ENCODE results near the gene CDK5R2. TPM values are rescaled to one million over a fixed set of nuclear protein-coding genes. Genes with fewer than 3 reads are reported as not detected.

CDK5R2 gene
- total RNA-seq, 1 donor from 2014 or later = not detected

DNA sequence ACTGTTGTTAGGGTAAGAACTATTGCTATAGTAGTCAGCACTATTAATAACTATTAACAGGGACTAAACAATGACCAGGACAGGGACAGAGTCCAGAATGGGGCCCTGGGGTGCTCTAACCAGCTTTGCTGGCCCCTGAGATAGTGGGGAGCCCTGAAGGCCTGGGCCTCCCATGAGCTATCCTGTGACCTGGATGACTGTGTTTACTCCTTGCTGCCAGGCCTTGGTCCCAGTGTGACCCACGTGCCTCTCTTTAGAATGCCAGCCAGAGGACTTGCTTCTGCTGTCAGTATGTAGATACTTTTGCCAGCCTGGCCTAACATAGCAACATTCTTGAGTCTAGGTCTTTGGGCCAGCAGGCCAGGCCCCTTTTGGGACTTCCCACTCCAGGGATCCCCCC is 11.4 kb downstream of the CDK5R2 start:
- no peak overlapping the region for H3K27ac Mint-ChIP-seq
- H3K4me1 Mint-ChIP-seq (ENCODE audit: low read depth) = no peaks in the 10 kb centered on the region
- no peak for DNase-seq (ENCODE audit: low spot score)
- no peaks in the 10 kb centered on the region for H3K9me3 Mint-ChIP-seq
- no peak overlapping the region for H3K4me3 Mint-ChIP-seq (ENCODE audit: low read depth)
- intact Hi-C loops (cut with micrococcal nuclease) = no loop called here
- peaks cover 42% of the 10 kb centered on the region for H3K27me3 Mint-ChIP-seq (ENCODE audit: low read depth)
- H3K36me3 Mint-ChIP-seq (ENCODE audit: low read depth) = no peaks in the 10 kb centered on the region

DNA sequence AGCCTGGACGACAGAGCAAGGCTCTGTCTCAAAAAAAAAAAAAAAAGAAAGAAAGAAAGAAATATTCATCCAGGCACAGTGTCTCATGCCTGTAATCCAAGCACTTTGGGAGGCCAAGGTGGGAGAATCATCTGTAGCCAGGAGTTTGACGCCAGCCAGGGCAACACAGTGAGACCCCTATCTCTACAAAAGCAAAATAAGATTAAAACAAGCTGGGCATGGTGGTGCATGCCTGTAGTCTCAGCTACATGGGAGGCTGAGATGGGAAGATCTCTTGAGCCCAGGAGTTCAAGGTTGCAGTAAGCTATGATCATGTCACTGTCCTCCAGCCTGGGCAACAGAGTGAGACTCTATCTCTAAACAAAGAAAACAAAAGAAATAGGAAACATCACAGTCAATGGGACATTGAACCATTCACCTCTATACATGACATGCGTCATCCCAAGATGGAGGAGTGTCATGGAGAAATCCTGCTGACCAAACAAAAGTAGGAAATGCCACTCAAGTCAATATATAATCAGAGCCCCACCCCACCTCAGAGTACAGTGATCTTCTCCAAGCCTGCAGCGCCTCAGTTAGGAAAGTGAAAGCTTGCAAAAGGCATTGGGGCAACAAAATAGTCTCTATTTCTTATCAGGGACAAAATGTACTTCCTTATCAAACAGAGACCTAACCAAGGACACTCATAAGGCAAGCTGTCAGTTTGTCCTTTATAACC is 15.8 kb downstream of the CDK5R2 start:
- Mint-ChIP-seq H3K9me3 (no peaks in the 10 kb centered on the region), H3K4me3 (ENCODE audit: low read depth) (no peak overlapping the region), H3K4me1 (ENCODE audit: low read depth) (peaks cover 2% of the 10 kb centered on the region), H3K27me3 (ENCODE audit: low read depth) (peaks cover 52% of the 10 kb centered on the region), H3K27ac (no peak overlapping the region), H3K36me3 (ENCODE audit: low read depth) (no peaks in the 10 kb centered on the region)
- intact Hi-C loops (cut with micrococcal nuclease) = no loop called here
- DNase-seq (ENCODE audit: low spot score) = no peak

DNA sequence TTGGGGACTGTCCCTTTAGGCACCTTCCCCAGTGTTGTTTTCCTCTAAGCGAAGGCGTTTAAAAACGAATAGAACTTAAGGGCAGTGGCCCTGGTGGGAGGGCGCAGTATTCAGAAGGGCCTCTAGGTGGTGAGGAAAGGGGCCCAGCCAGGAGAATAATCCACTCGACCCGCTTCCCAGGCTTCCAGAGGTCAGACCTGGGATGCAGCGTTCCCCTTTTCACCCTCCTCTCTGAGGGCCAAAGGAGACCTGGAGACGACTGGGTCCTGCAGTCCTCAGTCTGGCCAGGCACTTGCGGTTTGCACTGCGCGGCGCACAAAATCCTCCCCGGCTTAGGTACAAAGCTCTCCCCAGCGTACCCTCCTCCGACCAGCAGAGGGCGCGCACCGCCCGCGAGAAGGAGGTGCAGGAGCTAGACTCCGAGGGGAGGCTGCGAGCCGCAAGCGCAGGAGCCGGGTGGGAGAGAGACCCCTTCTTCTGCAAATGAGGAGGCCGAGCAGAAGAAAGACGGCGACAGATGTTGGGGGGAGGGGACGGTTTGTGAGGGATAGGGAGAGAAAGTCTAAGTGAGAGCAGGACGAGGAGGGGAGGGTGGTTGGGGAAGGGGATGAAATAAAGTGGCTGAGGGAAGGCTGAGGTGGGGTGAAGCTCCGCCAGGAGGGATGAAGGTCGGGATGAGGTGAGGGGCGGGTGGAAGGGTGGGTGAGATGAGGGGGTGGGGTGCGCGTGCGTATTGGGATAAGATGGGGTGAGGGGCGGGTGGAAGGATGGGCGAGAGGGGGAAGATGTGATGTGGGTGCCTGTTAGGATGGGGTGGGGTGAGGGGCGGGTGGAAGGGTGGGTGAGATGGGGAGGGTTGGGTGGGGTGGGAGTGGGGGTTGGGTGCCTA is 20.6 kb downstream of the CDK5R2 start:
- peaks cover 65% of the 10 kb centered on the region for H3K27me3 Mint-ChIP-seq (ENCODE audit: low read depth)
- H3K36me3 Mint-ChIP-seq (ENCODE audit: low read depth) = no peaks in the 10 kb centered on the region
- intact Hi-C loops (cut with micrococcal nuclease) = loop anchor here (2.0 to 10.0 kb wide), 3 partner anchors 23 to 195 kb away; partner anchors contain the start of gene CYP27A1
- peaks cover 9% of the 10 kb centered on the region for H3K4me1 Mint-ChIP-seq (ENCODE audit: low read depth)
- H3K9me3 Mint-ChIP-seq = no peaks in the 10 kb centered on the region
- peak; percentile 76 for DNase-seq (ENCODE audit: low spot score)
- peak overlapping the region; percentile 28 for H3K27ac Mint-ChIP-seq
- no peak overlapping the region for H3K4me3 Mint-ChIP-seq (ENCODE audit: low read depth)

DNA sequence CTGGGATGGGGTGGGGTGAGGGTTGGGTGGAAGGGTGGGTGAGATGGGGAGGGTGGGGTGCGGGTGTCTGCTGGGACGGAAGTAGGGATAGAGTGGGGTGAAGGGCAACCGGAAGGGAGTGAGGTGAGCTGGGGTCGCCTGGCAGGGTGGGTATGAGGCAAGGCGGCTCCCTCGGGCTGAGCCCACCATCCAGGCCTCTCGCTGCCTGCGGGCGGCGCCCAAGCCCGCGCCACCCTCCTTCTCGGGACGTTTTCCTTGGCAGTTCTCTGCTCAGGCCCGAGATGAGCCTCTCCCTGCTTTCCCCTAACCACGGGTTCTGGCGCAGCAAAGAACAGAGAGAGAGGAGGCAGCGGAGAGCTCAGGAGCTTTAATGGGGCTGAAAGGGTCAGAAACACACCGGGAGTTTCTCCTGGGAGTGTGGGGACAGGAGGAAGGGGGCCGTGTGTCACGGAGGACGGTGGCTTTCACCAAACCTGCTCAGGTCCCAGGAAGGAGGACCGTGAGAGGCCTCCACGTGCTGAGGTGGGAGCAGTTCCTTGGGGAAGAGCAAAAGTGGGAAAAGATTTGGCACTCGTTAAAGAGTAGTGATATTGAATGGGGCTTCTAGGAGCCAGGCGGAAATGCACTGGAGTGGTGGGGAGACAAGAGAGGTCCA is 21.4 kb downstream of the CDK5R2 start:
- no peaks in the 10 kb centered on the region for H3K36me3 Mint-ChIP-seq (ENCODE audit: low read depth)
- peaks cover 9% of the 10 kb centered on the region for H3K4me1 Mint-ChIP-seq (ENCODE audit: low read depth)
- no peak overlapping the region for H3K4me3 Mint-ChIP-seq (ENCODE audit: low read depth)
- peak overlapping the region; percentile 28 for H3K27ac Mint-ChIP-seq
- peaks cover 63% of the 10 kb centered on the region for H3K27me3 Mint-ChIP-seq (ENCODE audit: low read depth)
- DNase-seq (ENCODE audit: low spot score) = no peak
- intact Hi-C loops (cut with micrococcal nuclease) = loop anchor here (1.0 to 10.0 kb wide), 4 partner anchors 22 to 196 kb away; partner anchors contain the start of genes CDK5R2 and CYP27A1
- H3K9me3 Mint-ChIP-seq = no peaks in the 10 kb centered on the region

DNA sequence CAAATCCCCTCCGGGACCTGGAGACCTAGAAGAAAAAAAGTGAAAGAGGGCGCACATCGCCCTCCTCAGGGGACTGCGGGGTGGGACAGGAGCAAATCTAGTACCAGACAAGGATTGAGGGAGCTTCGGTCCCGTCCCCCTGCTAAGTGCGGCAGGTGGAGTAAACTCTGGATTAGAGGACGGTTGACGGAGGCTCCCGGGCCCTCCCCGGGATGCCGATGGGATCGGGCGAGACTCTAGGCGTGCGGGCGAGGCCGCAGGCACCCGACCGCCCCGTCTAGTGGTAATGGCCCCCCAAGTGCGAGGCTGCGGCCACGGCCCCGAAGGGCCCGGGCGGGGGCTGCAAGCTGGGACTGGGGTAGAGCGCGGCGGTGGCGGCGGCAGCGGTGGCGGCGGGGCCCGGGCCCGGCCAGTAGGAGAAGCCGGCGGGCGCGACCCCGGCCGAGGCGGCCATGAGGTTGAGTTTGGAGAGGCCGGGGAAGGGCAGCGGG is 22.0 kb downstream of the CDK5R2 start:
- no peaks in the 10 kb centered on the region for H3K9me3 Mint-ChIP-seq
- peaks cover 63% of the 10 kb centered on the region for H3K27me3 Mint-ChIP-seq (ENCODE audit: low read depth)
- H3K4me3 Mint-ChIP-seq (ENCODE audit: low read depth) = no peak overlapping the region
- no peaks in the 10 kb centered on the region for H3K36me3 Mint-ChIP-seq (ENCODE audit: low read depth)
- H3K4me1 Mint-ChIP-seq (ENCODE audit: low read depth) = peaks cover 9% of the 10 kb centered on the region
- peak overlapping the region; percentile 28 for H3K27ac Mint-ChIP-seq
- no peak for DNase-seq (ENCODE audit: low spot score)
- intact Hi-C loops (cut with micrococcal nuclease) = loop anchor here (1.0 to 10.0 kb wide), 4 partner anchors 21 to 197 kb away; partner anchors contain the start of genes CDK5R2 and CYP27A1

DNA sequence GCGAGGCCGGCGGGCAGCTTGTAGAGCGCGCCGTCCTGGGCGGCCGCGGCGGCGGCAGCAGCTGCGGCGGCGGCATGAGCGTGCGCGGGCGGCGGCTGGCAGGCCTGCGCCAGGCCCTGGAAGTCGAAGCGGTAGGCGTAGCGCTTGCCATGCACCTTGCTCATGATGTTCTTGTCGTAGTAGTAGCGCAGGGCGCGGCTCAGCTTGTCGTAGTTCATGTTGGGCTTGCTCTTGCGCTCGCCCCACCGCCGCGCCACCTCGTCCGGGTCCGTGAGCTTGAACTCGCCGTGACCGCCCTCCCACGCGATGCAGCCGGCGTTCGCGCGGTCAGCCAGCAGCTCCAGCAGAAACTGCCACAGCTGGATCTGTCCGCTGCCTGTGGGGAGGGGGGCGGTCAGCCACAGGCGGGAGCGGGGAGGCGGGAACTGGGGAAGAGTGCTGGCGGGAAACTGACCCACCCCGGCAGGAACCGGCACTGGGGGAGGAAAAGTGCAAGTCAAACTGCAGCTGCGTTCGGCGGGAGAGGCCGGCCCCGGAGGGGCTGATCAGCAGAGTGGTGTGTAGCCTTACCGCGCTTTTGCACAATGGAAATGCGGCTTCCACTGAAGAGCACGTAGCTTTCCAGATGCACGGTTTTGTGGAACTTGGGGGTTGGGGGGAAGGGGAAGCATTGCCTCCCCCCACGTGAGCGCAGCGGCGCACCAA is 22.6 kb downstream of the CDK5R2 start:
- Mint-ChIP-seq H3K9me3 (no peaks in the 10 kb centered on the region), H3K4me1 (ENCODE audit: low read depth) (peaks cover 9% of the 10 kb centered on the region), H3K4me3 (ENCODE audit: low read depth) (no peak overlapping the region), H3K27ac (no peak overlapping the region), H3K27me3 (ENCODE audit: low read depth) (peaks cover 64% of the 10 kb centered on the region), H3K36me3 (ENCODE audit: low read depth) (no peaks in the 10 kb centered on the region)
- intact Hi-C loops (cut with micrococcal nuclease) = loop anchor here (1.0 to 10.0 kb wide), 5 partner anchors 21 to 197 kb away; partner anchors contain the start of genes CDK5R2 and CYP27A1
- DNase-seq (ENCODE audit: low spot score) = no peak

DNA sequence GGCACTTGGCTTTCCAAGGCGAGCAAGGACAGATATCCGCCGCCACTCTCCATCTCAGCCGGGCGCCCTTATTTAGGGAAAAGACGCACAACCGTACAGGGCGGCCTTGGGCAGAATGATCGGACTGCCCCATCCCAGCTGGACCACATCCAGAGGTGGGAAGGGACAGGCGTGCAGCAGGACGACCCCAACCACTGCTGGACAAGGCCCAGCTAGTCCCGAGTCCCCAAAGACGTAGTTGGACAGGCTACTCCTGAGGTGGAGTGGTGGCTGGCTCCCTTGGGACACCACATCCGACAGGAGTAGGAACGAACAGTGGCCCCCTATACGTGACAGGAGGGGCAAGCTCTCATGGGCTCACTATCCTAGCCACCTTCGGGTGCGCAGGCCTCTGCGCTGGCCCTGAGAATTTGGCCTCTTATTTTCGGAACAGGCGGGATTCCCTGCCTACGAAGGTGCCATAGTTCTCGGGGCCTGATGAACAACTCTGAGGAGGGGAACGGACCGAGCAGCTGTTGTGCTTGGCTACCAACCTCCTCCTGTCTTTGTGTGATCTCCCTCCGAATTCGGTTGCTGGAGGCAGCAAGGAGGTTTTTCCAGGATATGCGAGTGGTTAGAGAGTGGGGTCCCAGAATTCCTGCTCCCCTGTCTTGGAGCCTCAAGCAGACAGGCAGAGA is 23.3 kb downstream of the CDK5R2 start:
- no peak overlapping the region for H3K4me3 Mint-ChIP-seq (ENCODE audit: low read depth)
- peaks cover 65% of the 10 kb centered on the region for H3K27me3 Mint-ChIP-seq (ENCODE audit: low read depth)
- no peaks in the 10 kb centered on the region for H3K36me3 Mint-ChIP-seq (ENCODE audit: low read depth)
- no peak overlapping the region for H3K27ac Mint-ChIP-seq
- H3K4me1 Mint-ChIP-seq (ENCODE audit: low read depth) = peaks cover 9% of the 10 kb centered on the region
- intact Hi-C loops (cut with micrococcal nuclease) = loop anchor here (2.0 to 10.0 kb wide), 2 partner anchors 76 to 198 kb away; partner anchors contain the start of gene CYP27A1
- H3K9me3 Mint-ChIP-seq = no peaks in the 10 kb centered on the region
- DNase-seq (ENCODE audit: low spot score) = no peak

DNA sequence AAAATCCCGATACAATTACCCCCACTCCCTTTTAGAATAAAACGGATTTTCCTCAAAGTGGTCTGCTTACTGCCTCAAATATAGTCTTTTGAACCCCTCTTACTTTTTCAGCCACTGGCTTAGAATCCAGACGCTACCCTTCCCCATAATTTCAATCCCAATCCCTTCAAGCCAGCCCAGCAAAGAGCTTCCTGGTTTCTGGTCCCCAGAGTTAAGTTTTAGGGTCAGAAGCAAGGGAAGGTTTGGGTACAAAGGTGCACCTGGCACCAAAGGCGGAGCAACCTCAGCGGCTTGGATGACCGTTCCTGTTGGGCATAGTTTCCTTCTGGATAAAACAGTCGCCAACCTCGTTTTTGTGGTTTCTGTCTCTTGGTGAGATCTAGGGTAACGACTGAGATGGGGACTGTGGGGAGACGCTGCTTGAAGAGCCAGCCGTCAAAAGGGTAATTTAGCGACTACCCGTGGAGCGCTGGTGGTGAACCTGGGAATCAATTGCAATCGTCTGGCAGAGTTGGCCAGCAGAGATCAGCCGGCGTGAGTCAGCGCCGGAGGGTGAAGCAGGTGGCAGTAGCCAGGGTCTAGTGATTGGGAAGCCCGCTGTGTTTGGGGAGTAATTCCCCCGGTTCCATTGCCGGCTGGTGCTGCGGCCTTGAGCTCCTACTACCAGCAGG is 23.9 kb downstream of the CDK5R2 start:
- peaks cover 64% of the 10 kb centered on the region for H3K27me3 Mint-ChIP-seq (ENCODE audit: low read depth)
- H3K27ac Mint-ChIP-seq = no peak overlapping the region
- H3K36me3 Mint-ChIP-seq (ENCODE audit: low read depth) = no peaks in the 10 kb centered on the region
- peaks cover 9% of the 10 kb centered on the region for H3K4me1 Mint-ChIP-seq (ENCODE audit: low read depth)
- DNase-seq (ENCODE audit: low spot score) = no peak
- intact Hi-C loops (cut with micrococcal nuclease) = loop anchor here (2.0 to 10.0 kb wide), 2 partner anchors 75 to 199 kb away; partner anchors contain the start of gene CYP27A1
- no peaks in the 10 kb centered on the region for H3K9me3 Mint-ChIP-seq
- no peak overlapping the region for H3K4me3 Mint-ChIP-seq (ENCODE audit: low read depth)

DNA sequence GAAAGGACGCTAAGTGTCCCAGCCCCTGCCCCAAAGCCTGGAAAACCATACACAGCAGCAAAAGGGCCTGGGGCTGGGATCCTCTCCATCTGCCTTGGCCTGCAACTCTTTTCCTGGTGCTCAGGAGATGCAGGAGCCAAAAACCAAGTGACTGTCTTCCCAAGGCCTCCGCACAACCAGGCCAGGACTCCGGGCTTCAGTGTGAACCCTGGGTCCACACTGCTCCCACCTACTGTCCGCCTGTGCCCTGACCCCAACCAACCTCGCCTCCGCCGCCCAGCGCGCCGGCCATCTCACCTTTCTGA is 24.4 kb downstream of the CDK5R2 start:
- intact Hi-C loops (cut with micrococcal nuclease) = loop anchor here (2.0 to 10.0 kb wide), 2 partner anchors 75 to 199 kb away; partner anchors contain the start of gene CYP27A1
- Mint-ChIP-seq H3K27me3 (ENCODE audit: low read depth) (peaks cover 67% of the 10 kb centered on the region), H3K4me3 (ENCODE audit: low read depth) (no peak overlapping the region), H3K27ac (no peak overlapping the region), H3K36me3 (ENCODE audit: low read depth) (no peaks in the 10 kb centered on the region), H3K4me1 (ENCODE audit: low read depth) (peaks cover 9% of the 10 kb centered on the region), H3K9me3 (no peaks in the 10 kb centered on the region)
- DNase-seq (ENCODE audit: low spot score) = no peak

DNA sequence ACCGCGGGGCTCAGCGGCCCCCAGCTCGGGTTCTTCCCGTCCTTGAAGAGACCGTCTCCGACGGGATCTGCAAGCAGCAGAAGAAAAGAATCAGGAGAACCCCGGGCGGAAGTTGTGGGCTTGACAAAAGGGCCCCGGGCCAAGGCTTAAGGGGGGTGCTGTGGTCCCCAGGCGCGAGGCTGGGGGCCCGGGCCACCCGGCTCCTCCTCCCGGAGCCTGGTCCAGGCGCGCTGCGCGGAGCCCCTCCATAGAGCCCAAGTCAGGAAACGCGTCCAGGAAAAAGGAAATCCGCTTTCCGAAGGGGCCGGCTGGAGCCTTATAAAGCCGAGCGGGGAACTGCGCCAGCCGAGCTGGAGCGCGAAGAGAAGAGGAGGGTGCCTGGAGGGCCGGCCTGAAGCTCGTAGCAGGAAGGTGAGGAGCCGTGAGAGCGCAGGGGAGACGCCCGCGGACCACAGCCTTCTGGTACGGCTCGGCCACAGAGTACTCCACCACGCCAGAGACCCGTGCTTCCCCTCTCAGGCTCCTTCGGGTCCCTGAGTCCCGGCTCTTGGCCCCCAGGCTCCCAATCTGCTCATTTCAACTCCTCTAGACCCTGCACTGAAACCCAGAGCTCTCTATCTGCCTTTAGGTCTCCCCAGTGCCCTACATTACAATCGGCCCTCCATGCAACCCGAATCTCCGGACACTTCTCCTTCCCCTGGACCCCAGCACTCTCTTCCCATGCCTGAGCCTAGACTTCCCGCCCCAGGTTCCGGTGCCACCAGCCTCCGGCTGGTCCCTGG is 25.0 kb downstream of the CDK5R2 start:
- H3K4me3 Mint-ChIP-seq (ENCODE audit: low read depth) = no peak overlapping the region
- intact Hi-C loops (cut with micrococcal nuclease) = loop anchor here (10.0 kb wide), 1 partner anchor 200 kb away; the partner anchor contains the start of gene CYP27A1
- no peaks in the 10 kb centered on the region for H3K36me3 Mint-ChIP-seq (ENCODE audit: low read depth)
- peaks cover 73% of the 10 kb centered on the region for H3K27me3 Mint-ChIP-seq (ENCODE audit: low read depth)
- peaks cover 9% of the 10 kb centered on the region for H3K4me1 Mint-ChIP-seq (ENCODE audit: low read depth)
- no peak for DNase-seq (ENCODE audit: low spot score)
- no peaks in the 10 kb centered on the region for H3K9me3 Mint-ChIP-seq
- no peak overlapping the region for H3K27ac Mint-ChIP-seq

DNA sequence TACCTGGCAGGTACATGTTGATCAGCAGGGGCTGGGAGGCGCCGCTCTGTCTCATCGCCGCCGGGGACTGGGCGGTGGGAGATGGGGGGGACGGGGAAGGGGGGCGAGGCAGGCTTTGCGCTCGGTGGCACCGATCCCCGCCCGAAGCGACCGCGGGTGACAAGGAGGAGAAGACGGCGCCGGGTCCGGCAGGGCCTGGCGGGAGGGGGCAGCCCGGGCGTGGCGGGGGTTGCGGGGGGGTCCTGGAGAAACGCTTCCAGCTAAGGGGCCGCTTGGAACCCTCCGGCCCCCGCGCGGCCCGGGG is 25.5 kb downstream of the CDK5R2 start, which contains the start of gene FEV:
FEV (minus strand) TSS at position 164 of the 304 bp plus-strand sequence; CDS start at position 55, 109 bp downstream.
- peaks cover 9% of the 10 kb centered on the region for H3K4me1 Mint-ChIP-seq (ENCODE audit: low read depth)
- H3K9me3 Mint-ChIP-seq = no peaks in the 10 kb centered on the region
- no peak within 1 kb of the TSS for H3K27ac Mint-ChIP-seq
- H3K27me3 Mint-ChIP-seq (ENCODE audit: low read depth) = peaks cover 78% of the 10 kb centered on the region
- no peak within 1 kb of the TSS for H3K4me3 Mint-ChIP-seq (ENCODE audit: low read depth)
- no peak for DNase-seq (ENCODE audit: low spot score)
- H3K36me3 Mint-ChIP-seq (ENCODE audit: low read depth) = no peaks in the 10 kb centered on the region
- intact Hi-C loops (cut with micrococcal nuclease) = loop anchor here (10.0 kb wide), 1 partner anchor 200 kb away; the partner anchor contains the start of gene CYP27A1

Data from activated T-helper 2 cell treated with anti-CD3 and anti-CD28 coated beads, Interferon-gamma antibody, Interleukin-2, Interleukin-4, amounts not matched to agents 10 μg/mL and 5 μg/mL and 100 μg/mL, durations not matched to agents 14 hours and 24 hours and 36 hours (primary cell).